GM21447 (cell line): ENCODE measurements around the gene ABLIM2.

ENCODE experiments used
- ATAC-seq: cut with Tn5 transposase; IDR thresholded peaks from one replicate; pipeline ENCODE4 v1.9.1; 2021; ENCODE audit not compliant: unreplicated experiment

Gene ABLIM2

GRCh38 chr4:8158710-8159536, at the start of gene ABLIM2:
TSS of gene ABLIM2 (minus strand) at chr4:8158813. CDS start at chr4:8158689, 124 bp downstream.
- peak; percentile 91 for ATAC-seq

GRCh38 chr4:8207314-8207713, 48.7 kb upstream of the ABLIM2 start:
- no peak for ATAC-seq

- no peak for ATAC-seq
Observed at GRCh38 chr4:8205749-8206611, 47.4 kb upstream of the ABLIM2 start.

- ATAC-seq = no peak
Observed at GRCh38 chr4:8205241-8205707, 46.7 kb upstream of the ABLIM2 start.

- ATAC-seq = no peak
Observed at GRCh38 chr4:8204576-8205227, 46.1 kb upstream of the ABLIM2 start.

GRCh38 chr4:8203817-8204216, 45.2 kb upstream of the ABLIM2 start:
- no peak for ATAC-seq

- ATAC-seq = no peak
Observed at GRCh38 chr4:8203052-8203401, 44.4 kb upstream of the ABLIM2 start.

GRCh38 chr4:8202108-8203051, 43.8 kb upstream of the ABLIM2 start:
- ATAC-seq = no peak

GRCh38 chr4:8201321-8201781, 42.7 kb upstream of the ABLIM2 start:
- peak; percentile 40 for ATAC-seq

- no peak for ATAC-seq
Observed at GRCh38 chr4:8200302-8200975, 41.8 kb upstream of the ABLIM2 start.

- no peak for ATAC-seq
Observed at GRCh38 chr4:8199594-8200301, 41.1 kb upstream of the ABLIM2 start.

GRCh38 chr4:8198906-8199593, 40.4 kb upstream of the ABLIM2 start, which contains the start of gene SH3TC1:
TSS of gene SH3TC1 (plus strand) at chr4:8199290. CDS start at chr4:8205195, 5,905 bp downstream.
- ATAC-seq = peak; percentile 64

- ATAC-seq = peak; percentile 6
Observed at GRCh38 chr4:8198206-8198905, 39.7 kb upstream of the ABLIM2 start.

GRCh38 chr4:8197521-8197920, 38.9 kb upstream of the ABLIM2 start:
- ATAC-seq = no peak

- ATAC-seq = no peak
Observed at GRCh38 chr4:8195841-8196458, 37.3 kb upstream of the ABLIM2 start.

GRCh38 chr4:8195431-8195830, 36.8 kb upstream of the ABLIM2 start:
- ATAC-seq = no peak
